Small intestine (tissue), 7 donors: ENCODE data around the gene VIPR2. TPM values are rescaled to one million over a fixed set of nuclear protein-coding genes. Genes with fewer than 3 reads are reported as not detected.
"Not testable (repeated sequence)": the region's sequence is repeated elsewhere in the genome, so short reads cannot be mapped to it uniquely, and the experiment has no call there.

Source experiments
- DNase-seq, 2 donors: peaks; one replicate each; pipeline versions ENCODE4 v3.0.0 to v3.0.0-alpha.2; 2013
- FAIRE-seq: peaks from 2 replicates; lab custom pipeline; 2012; peaks lifted over from hg19 to GRCh38; lab: Jason Lieb, UNC
- H3K27ac ChIP-seq, 3 donors: one replicate each; pipeline ENCODE4 v1.5.1; 2013; ENCODE audit warnings: low read length in 2 of 3, mild to moderate bottlenecking in 2 of 3, control low read depth in 1 of 3, inconsistent platforms in 1 of 3, low read depth in 1 of 3, moderate library complexity in 1 of 3
- H3K27me3 ChIP-seq, 3 donors: one replicate each; pipeline ENCODE4 v1.6.1; 2013; ENCODE audit warnings: low read length in 3 of 3, inconsistent platforms in 1 of 3; ENCODE audit not compliant: control insufficient read depth in 3 of 3, insufficient read depth in 3 of 3
- H3K36me3 ChIP-seq, 3 donors: one replicate each; pipeline ENCODE4 v1.6.1; 2013; ENCODE audit warnings: low read length in 3 of 3, inconsistent platforms in 1 of 3, low read depth in 1 of 3, mild to moderate bottlenecking in 1 of 3, moderate library complexity in 1 of 3; ENCODE audit not compliant: control insufficient read depth in 3 of 3, insufficient read depth in 2 of 3
- H3K4me1 ChIP-seq, 3 donors: one replicate each; pipeline ENCODE4 v1.6.1; 2013; ENCODE audit warnings: low read length in 2 of 3, inconsistent platforms in 1 of 3, low read depth in 1 of 3, mild to moderate bottlenecking in 1 of 3, moderate library complexity in 1 of 3; ENCODE audit not compliant: control insufficient read depth in 3 of 3, insufficient read depth in 2 of 3
- H3K4me3 ChIP-seq, 3 donors: one replicate each; pipeline ENCODE4 v1.5.1; 2013; ENCODE audit warnings: low read length in 3 of 3, control low read depth in 1 of 3, inconsistent platforms in 1 of 3, low read depth in 1 of 3, mild to moderate bottlenecking in 1 of 3, moderate library complexity in 1 of 3
- H3K9me3 ChIP-seq, 2 donors: one replicate each; pipeline ENCODE4 v1.6.1; 2013; ENCODE audit warnings: low read depth in 1 of 2, low read length in 1 of 2; ENCODE audit not compliant: control insufficient read depth in 2 of 2, insufficient read depth in 1 of 2
- WGBS, 3 donors: extraction: QIAGEN DNeasy Blood & Tissue Kit; methylation state at CpG; one replicate each; pipeline ENCODE4 v1.1.7; 2013; 5-methylcytosine and 5-hydroxymethylcytosine counted together
- polyA plus RNA-seq, 4 donors: library from polyadenylated mRNA; stranded (reverse) in 3 of 4; unstranded in 1 of 4; fragments of 200-250 nt in 3 of 4; fragments of 120-200 nt in 1 of 4; gene quantifications; one replicate each; pipeline versions ENCODE4 v1.2.1 to v1.2.3, GENCODE V29; 2013
- donor health status: healthy with polysubstance abuse.
- donor health status: control.
- donor health status: control.
- donor health status: Bipolar disorder and iron deficiency.
- donor health status: healthy.

Gene VIPR2
- polyA plus RNA-seq, 4 donors: 0.81 to 1.2 (median 0.97) TPM; not detected in 1

- Histone ChIP-seq H3K4me1 (no peaks in the 10 kb centered on the region), H3K4me3 (no peak overlapping the region), H3K27me3 (no peaks in the 10 kb centered on the region), H3K9me3 (no peaks in the 10 kb centered on the region), H3K27ac (no peak overlapping the region), H3K36me3 (no peaks in the 10 kb centered on the region)
- DNase-seq (no peak), FAIRE-seq (no peak)
- WGBS, 3 donors: 76 to 90% (median 80%) methylated on average over 18 to 31 of the region's 31 CpGs
Observed at GRCh38 chr7:159006610-159007130, 138.0 kb downstream of the VIPR2 start.

GRCh38 chr7:159006022-159006609 is 138.6 kb downstream of the VIPR2 start:
- WGBS, 3 donors: 94 to 98% (median 95%) methylated on average over 7 to 17 of the region's 69 CpGs
- not testable (repeated sequence) for H3K4me3 ChIP-seq, DNase-seq, H3K27me3 ChIP-seq, H3K27ac ChIP-seq, H3K9me3 ChIP-seq, H3K4me1 ChIP-seq, H3K36me3 ChIP-seq, FAIRE-seq

GRCh38 chr7:159005618-159006017 is 139.0 kb downstream of the VIPR2 start:
- H3K36me3 ChIP-seq: no peaks in the 10 kb centered on the region
- H3K4me1 ChIP-seq: no peaks in the 10 kb centered on the region
- no peaks in the 10 kb centered on the region for H3K27me3 ChIP-seq
- H3K9me3 ChIP-seq: peaks cover 0 to 2% of the 10 kb centered on the region in 2 donors
- no peak overlapping the region for H3K27ac ChIP-seq
- FAIRE-seq (no peak), DNase-seq (no peak)
- WGBS, 3 donors: 75 to 85% (median 78%) methylated on average over 15 to 18 of the region's 18 CpGs
- H3K4me3 ChIP-seq: no peak overlapping the region

- 68 to 80% (median 76%) methylated on average over 10 of the region's 10 CpGs for WGBS, 3 donors
- Histone ChIP-seq H3K4me3 (no peak overlapping the region), H3K27ac (no peak overlapping the region), H3K4me1 (no peaks in the 10 kb centered on the region), H3K27me3 (no peaks in the 10 kb centered on the region), H3K36me3 (no peaks in the 10 kb centered on the region), H3K9me3 (peaks cover 0 to 2% of the 10 kb centered on the region in 2 donors)
- FAIRE-seq (no peak), DNase-seq (no peak)
Observed at GRCh38 chr7:159004411-159004810, 140.3 kb downstream of the VIPR2 start.

GRCh38 chr7:159001811-159002210 is 142.9 kb downstream of the VIPR2 start:
- DNase-seq (no peak), FAIRE-seq (no peak)
- Histone ChIP-seq H3K4me1 (no peaks in the 10 kb centered on the region), H3K36me3 (no peaks in the 10 kb centered on the region), H3K27ac (no peak overlapping the region), H3K27me3 (peaks cover 0 to 7% (median under 1%) of the 10 kb centered on the region in 3 donors), H3K4me3 (no peak overlapping the region), H3K9me3 (peaks cover 0 to 2% of the 10 kb centered on the region in 2 donors)
- 88 to 92% (median 91%) methylated on average over 12 of the region's 12 CpGs for WGBS, 3 donors

- no peak for FAIRE-seq
- no peaks in the 10 kb centered on the region for H3K36me3 ChIP-seq
- no peaks in the 10 kb centered on the region for H3K4me1 ChIP-seq
- H3K27ac ChIP-seq: no peak overlapping the region
- H3K4me3 ChIP-seq: no peak overlapping the region
- no peak for DNase-seq
- H3K27me3 ChIP-seq: peaks cover 0 to 14% (median 3%) of the 10 kb centered on the region in 3 donors
- peaks cover 0 to 5% of the 10 kb centered on the region in 2 donors for H3K9me3 ChIP-seq
- WGBS, 3 donors: 76 to 78% (median 77%) methylated on average over 21 of the region's 21 CpGs
Observed at GRCh38 chr7:159000859-159001435, 143.7 kb downstream of the VIPR2 start.

GRCh38 chr7:159000070-159000469 is 144.6 kb downstream of the VIPR2 start:
- DNase-seq (no peak), FAIRE-seq (no peak)
- 88 to 92% (median 91%) methylated on average over 13 of the region's 13 CpGs for WGBS, 3 donors
- no peaks in the 10 kb centered on the region for H3K4me1 ChIP-seq
- peaks cover 2 to 14% (median 3%) of the 10 kb centered on the region in 3 donors for H3K27me3 ChIP-seq
- H3K4me3 ChIP-seq: no peak overlapping the region
- H3K36me3 ChIP-seq: no peaks in the 10 kb centered on the region
- no peak overlapping the region for H3K27ac ChIP-seq
- H3K9me3 ChIP-seq: peaks cover 0 to 5% of the 10 kb centered on the region in 2 donors

GRCh38 chr7:158999496-158999895 is 145.2 kb downstream of the VIPR2 start:
- peaks cover 2 to 14% (median 3%) of the 10 kb centered on the region in 3 donors for H3K27me3 ChIP-seq
- FAIRE-seq: no peak
- H3K4me3 ChIP-seq: no peak overlapping the region
- WGBS, 3 donors: 81 to 89% (median 83%) methylated on average over 21 of the region's 21 CpGs
- H3K9me3 ChIP-seq: peaks cover 0 to 8% of the 10 kb centered on the region in 2 donors
- no peaks in the 10 kb centered on the region for H3K36me3 ChIP-seq
- H3K4me1 ChIP-seq: no peaks in the 10 kb centered on the region
- DNase-seq: no peak
- H3K27ac ChIP-seq: no peak overlapping the region
